NCI-H2196 (cell line): Measurements from ENCODE around the gene GPR35.
A peak's percentile ranks its signal among the peaks of the same experiment; 100 is the strongest.

Experiments used
- DNase-seq: peaks from one replicate; lab custom pipeline; 2025; ENCODE audit not compliant: unreplicated experiment; lab: John Stamatoyannopoulos, UW

Gene GPR35, protein sequence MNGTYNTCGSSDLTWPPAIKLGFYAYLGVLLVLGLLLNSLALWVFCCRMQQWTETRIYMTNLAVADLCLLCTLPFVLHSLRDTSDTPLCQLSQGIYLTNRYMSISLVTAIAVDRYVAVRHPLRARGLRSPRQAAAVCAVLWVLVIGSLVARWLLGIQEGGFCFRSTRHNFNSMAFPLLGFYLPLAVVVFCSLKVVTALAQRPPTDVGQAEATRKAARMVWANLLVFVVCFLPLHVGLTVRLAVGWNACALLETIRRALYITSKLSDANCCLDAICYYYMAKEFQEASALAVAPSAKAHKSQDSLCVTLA

DNA sequence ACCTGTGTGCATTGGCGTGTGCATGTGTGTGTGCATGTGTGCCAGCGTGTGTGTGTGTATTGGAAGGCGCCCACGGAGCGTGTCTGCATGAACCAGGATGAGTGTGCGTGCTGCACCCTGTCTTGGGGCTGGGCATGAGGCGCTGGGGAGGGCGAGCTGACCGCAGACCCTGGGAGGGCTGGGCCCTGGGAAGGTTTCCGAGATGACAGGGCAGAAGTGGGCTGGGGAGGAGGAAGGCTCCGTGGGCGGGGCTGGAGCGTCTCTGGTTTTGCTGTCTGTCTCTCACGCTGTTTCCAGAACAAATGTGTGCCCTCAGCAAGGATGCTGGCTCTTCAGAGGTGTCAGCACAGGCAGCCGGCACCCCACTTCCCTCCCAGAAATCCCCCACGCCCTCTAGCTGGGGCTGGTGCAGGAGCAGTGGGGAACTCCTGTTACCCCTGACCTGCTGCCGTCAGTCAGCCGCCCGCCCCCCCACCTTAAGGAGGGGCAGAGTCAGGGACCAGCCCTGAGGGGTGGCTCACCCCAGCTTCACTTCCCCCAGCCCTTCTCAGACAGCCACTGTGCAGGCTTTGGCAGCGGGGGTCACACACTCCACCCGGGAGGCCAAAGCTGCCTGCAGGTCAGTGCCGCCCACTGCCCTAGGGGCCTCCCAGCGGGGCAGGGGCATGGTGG is at the start of gene GPR35:
Gene GPR35, plus strand, starts transcription at position 531 of the 672 bp plus-strand sequence. CDS start 4,473 bp downstream, outside the sequence.
- no peak for DNase-seq

DNA sequence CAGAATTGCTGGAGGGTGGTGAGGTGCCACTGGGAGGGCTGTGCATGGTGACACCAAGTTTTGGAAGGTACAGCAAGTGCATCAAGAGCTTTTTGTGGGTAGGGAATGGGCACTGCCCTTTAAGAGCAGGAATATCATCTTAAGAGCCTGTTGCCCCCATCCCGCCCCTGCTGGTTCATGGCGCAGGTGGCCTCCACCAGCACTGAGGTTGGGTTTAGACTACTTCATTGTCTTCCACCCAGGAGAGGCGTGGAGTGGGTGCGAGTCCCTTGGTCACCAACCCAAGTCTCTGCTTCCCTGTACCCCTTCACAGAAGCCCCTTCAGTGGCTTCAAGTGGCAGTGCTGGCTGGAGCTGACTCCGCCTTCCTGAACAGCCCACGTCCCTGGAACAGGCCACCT is 49.2 kb upstream of the GPR35 start:
- no peak for DNase-seq

DNA sequence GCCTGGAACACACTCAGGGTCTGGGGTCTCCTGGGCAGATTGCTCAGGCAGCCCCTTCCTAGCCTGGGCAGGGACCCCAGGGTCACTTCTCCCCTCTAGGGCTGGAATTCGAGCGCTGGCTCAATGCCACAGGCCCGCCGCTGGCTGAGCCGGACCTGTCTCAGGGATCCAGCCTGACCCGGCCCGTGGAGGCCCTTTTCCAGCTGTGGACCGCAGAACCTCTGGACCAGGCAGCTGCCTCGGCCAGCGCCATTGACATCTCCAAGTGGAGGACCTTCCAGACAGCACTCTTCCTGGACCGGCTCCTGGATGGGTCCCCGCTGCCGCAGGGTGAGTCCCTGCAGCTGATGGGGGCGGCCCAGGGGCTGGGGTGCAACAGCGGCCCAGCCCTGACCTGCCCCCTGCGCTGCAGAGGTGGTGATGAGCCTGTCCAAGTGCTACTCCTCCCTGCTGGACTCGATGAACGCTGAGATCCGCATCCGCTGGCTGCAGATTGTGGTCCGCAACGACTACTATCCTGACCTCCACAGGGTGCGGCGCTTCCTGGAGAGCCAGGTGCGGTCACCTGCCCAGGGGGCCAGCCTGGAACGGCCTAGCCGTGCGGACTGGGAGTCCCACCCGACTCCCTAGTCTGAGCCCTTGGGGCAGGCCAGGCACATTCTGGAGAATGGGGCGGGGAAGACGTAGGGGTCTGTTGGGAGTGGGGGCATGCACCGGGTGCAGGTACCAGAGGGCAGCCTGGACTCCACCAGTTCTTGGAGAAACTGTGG is 48.7 kb upstream of the GPR35 start:
- DNase-seq: no peak

DNA sequence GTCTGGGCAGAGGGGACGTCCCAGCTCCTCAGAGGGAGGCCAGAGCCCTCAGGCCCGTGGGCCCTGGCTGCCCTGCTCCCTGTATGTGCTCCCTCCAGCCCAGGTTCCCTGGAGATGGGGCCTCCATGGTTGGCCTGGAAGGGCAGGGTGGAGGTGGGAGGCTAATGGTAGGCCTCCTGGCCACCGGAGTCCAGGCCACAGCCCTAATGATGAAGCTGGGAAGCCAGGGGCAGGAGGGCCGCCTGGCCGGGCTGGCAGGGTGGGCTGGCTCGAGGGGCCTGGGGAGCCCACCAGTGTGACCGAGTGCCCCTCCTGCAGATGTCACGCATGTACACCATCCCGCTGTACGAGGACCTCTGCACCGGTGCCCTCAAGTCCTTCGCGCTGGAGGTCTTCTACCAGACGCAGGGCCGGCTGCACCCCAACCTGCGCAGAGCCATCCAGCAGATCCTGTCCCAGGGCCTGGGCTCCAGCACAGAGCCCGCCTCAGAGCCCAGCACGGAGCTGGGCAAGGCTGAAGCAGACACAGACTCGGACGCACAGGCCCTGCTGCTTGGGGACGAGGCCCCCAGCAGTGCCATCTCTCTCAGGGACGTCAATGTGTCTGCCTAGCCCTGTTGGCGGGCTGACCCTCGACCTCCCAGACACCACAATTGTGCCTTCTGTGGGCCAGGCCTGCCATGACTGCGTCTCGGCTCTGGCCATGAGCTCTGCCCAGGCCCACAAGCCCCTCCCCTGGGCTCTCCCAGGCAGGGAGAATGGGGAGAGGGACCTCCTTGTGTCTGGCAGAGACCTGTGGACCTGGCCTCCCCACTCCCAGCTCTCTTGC is 47.8 kb upstream of the GPR35 start:
- no peak for DNase-seq

DNA sequence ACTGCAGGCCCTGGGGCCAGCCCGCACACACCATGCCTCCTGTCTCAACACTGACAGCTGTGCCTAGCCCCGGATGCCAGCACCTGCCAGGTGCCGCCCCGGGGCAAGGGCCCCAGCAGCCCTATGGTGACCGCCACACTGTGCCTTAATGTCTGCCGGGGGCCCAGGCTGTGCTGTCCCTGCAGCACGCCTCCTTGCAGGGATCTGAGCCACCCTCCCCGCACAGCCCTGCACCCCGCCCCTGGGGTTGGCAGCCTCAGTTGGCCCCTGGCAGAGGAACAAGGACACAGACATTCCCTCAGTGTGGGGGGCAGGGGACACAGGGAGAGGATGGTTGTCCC is 47.2 kb upstream of the GPR35 start:
- DNase-seq: no peak

DNA sequence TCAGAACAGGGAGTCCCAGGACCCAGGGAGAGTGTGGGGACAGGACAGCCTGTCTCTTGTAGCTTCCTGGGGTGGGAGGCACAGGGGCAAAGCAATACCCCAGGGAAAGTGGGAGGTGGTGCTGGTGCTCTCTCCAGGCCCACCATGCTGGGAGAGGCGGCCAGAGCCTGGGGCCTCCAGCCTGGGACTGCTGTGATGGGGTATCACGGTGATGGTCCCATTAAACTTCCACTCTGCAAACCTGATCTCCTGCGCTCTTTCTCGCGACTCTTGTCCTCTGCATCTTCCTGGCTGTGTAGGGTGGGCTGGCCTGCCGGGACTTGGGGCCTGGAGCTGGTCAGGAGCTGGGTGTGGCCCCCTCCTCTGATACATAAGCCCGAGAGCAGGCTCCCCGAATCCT is 46.8 kb upstream of the GPR35 start:
- no peak for DNase-seq

DNA sequence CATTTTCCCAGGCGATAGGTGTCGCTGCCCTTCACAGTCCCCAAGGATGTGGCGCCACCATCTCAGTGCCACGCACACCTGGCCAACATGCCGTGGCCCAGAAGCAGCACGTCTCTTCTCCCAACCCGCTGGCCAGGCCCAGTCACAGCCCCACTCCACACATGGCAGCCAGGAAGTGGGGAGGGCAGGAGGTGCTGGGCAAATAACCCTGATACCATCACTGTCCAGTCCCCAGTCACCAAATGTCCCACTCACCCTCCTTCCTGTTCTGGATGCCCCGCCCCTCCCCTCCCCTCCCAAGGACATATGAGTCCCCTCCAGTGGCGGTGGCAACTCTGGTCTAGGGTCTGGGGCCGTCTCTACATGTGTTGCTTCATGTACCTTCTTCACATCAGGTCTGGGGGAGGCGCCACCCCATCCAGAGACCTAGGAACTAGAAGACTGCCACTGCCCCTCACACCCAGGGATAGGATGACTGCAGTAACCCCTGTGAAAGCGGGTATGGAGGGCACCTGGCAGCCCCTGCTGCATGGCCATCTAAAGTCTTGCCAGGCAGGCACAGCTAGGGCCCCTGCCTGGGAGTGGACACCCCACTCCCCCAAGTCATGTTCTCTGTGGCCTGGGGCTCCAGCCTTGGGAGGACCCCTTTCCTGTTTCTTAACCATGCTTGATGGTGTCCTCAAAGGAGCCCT is 46.1 kb upstream of the GPR35 start:
- no peak for DNase-seq

DNA sequence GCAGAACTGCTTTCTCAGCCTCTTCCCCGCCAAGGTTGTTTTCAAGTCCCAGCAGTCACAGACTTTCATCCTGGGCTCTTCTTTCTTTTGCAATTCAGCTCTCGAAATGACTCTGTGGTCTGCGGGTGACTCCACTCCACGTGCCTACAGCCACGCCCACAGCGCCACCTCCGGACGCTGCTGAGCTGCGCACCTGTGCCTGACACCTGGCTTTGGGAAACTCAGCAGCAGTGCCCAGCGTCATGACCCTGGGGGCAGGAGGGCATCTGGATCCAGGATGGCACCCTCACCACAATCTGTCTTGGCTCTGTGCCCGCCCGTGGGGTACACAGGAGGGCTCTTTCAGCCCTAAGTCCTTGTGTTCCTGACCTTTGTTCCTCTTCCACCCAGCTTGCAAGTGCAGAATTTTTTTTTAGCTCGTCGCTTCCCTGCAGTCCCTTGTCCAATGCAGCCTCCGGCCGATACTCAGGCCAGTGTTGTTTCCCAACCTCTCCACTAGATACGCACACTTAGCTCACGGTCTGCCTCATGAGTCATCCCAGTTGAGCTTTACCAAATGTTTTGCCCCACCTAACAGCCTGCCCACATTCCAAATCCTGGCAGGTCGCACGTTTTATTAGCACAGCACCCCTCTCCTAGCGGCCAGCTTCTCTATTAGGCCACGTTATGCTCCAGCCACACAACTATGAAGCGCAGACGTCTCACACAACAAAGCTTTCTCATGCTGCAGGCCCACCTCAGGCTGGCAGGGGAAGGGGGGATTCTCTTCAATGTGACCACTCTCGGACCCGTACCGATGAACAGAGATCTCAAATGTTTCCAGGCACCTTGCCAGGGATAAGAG is 45.3 kb upstream of the GPR35 start:
- peak; percentile 85 for DNase-seq

DNA sequence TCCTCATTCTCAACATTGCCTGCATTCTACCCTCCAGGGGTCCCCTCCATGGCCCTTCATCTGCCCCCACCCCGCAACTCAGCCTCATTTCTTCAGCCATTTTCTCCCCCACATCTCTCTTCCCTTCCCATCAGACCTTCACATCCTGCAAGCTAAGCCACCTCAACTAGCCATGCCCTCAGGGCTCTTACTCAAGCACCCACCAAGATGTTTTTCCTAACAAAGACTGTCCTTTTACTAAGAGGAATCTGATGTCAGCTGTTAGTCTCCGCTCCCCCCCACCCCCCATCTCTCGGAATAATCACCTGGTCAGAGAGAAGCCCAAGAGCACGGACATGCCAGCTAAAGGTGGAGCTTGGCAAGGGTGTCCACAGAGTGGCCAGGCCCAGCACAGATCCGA is 43.5 kb upstream of the GPR35 start:
- no peak for DNase-seq

DNA sequence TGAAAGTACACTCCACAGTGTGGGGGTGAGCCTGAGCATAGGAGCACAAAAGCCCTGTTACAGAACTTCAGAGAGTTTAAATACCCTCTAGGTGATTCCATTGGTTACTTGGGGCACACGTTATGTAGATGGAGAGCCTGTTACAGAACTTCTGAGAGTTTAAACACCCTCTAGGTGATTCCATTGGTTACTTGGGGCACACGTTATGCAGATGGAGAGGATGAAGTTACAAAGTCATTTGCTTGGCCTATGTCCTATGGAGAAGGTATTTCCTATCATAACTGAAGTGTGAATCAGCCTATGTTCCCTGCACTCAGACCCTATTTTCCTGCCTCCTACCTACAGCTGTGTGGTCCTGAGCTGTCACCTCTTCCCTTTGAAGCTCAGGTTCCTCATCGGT is 42.5 kb upstream of the GPR35 start:
- no peak for DNase-seq

DNA sequence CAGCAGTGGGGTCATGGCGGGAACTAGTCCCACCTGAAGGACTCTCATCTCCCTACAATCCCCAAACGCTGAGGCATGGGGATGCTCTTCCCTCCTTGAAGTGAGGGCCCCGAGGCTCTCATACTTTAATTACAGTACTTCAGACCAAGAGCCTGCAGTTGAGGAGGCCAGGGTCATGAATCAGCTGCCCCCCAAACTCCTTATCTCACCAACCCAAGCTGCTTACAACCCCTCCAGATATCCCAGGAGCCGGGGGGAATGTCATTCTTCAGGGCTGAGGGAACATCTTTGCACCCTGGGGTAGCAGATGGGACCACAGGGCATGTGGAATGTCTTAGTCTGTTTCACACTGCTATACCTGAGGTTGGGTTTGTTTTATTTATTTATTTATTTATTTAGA is 41.5 kb upstream of the GPR35 start:
- DNase-seq: no peak

DNA sequence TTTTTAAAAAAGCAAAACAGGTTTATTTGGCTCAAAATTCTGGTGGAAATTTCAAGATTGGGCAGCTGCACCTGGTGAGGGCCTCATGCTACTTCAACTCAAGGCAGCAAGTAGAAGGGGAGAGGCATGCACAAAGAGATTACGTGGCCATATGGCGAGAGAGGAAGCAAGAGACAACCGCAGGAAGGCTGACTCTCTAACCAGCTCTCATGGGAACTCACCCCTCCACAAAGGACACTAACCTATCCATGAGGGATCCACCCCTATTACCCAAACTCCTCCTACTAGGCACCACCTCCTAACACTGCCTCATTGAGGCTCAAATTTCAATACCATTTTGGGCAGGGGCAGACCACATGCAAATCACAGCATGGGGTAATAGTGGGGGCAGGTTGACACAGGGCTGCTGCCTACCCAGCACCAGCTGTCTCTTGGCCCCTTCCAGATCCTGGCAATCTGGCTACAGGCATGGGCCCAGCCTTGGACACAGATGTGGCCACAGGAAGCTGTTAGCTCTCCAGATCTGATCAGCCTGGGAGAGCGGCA is 40.7 kb upstream of the GPR35 start:
- DNase-seq: peak; percentile 46

DNA sequence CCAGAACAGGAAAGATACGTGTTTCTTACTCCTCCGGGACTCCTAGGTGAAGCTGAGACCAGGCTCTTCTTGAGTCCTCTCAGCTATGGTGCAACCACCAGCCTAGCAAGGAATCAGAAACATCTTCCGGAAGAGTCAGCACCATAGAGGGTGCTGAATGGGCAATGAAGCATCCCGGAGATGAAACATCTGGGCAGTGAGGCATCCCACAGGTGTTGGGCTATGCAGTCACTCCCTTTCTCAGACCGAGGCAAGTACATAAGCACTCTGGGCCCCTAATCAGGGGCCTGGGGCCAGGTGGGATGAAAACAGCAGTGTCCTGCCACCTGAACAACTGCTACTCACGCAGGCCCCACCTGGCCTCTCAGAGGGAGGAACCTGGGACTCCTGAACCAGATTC is 40.2 kb upstream of the GPR35 start:
- DNase-seq: no peak

DNA sequence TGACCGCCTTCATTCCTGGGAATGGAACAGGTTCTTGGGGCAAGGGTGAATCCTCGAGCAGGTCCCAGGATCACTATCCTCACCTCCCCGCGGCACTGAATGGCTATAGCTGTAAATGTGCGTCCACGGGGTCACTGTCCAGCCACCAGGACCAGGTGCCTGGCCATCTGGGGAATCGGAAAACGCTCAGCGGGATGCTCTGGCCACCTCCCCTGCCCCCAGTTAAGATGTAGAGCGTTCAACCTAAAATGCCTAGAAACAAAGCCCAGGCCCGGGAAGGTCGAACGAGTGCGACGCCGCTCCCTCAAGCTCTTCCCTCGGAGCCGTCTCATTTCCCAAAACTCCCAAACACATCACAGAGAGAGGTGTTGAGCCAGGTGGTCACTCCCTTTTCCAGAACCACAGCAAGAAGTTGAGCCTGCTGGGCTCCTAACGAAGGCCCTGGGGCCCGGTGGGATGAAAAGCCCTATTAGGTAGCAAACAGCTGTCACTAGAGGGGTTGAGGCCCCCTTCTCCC is 39.5 kb upstream of the GPR35 start:
- DNase-seq: no peak

DNA sequence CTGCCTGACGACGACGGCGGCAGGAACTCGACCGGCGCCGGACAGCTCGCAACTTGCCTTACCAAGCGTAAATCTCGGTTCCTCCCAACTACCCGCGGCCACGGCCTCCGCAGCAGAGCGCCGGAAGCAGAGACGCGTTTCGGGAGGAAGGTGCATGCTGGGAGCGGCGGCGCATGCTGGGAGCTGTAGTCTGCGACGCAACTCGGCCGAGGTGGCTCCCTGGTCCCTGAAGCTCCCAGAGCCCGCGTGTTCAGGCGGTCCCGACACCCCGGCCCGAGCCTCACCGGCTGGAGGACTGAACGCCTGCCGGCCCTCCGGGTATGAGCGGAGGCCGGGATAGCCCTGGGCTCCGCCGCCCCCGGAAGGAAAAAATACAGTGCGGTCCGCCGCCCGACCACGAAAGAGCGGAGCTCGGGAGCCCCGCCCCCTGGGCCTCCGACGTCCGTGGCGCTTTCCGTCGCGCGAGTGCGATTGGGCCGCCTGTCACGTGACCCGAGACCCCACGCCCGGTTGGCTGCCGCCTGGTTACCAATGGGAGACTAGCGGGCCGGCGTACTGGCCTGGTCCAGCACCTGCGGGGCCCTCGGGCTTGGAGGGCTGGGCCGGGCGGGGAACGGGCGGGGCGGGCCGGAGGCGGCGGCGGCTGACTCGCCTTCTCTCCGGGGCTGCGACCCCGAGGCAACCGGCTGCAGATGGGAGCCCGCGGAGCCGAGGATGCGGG is 38.9 kb upstream of the GPR35 start, which contains the start of gene CAPN10:
Gene CAPN10, plus strand, starts transcription at position 537 of the 721 bp plus-strand sequence. Its CDS starts 178 bp downstream, at position 715.
- peak; percentile 97 for DNase-seq

DNA sequence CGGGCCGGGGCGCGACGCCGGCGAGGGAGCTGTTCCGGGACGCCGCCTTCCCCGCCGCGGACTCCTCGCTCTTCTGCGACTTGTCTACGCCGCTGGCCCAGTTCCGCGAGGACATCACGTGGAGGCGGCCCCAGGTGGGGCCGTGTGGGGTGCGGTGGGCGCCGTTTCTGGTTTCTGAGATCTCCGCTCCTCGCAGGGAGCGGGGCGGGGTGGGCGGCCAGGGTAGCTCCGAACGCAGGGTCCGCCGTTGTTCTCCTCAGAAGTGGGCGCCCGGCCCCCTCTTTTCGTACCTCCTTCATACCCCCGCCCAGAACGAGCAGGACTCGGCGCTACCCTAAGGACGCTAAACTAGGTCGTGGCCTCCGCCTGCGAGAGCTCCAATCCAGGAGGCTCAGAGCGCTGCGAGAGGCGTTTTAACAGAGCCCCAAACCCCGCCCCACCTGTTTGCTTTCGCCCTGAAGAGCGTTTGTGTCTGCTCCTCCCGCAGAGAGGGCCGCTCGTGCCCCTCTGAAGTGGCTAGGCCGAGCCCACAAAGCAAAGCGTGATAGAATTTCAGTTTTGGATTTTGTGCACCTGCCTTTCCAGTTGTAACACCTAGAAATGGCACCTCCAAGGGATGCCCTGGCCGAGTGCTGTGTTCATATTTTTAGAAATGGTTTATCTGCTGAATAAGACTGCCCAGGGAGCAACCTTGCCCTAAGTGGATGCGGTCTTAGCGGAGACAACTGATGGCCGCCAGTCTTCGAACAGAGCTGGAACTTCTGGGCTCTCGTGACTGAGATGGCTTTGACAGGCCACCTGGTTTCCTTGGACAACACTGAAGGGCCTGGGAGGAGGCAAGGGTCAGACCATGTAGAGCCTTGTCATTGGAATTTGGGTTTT is 38.1 kb upstream of the GPR35 start:
- peak; percentile 53 for DNase-seq

DNA sequence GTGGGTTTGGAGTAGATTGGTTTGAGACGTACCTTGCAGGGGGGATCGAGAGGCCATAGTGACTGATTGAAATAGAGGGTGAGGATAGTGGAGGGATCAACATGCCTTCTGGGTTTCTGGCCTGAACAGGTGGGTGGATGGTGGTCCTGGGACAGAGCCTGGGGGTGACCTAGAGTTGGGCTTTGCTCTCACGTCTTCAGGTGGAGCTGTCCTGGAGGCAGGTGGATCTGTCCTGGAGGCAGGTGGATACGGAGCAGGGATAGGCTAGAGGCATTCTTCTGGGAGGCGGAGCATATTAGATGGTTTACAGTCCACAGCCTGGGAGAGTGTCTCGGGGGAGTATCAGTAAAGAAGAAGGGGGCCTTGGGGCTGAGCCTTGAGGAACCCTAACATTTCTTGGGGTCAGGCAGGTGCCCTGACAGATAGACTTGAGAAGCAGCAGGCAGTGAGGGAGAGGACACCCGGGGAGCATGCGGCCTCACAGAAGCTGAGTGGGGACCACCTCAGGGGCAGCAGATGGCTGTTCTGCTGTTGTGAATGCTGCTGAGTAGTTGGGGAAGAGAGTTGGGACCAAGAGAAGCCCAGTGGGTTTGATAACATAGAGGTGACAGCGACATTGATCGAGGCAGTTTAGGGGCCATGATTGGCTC is 37.1 kb upstream of the GPR35 start:
- DNase-seq: no peak
